GM19239 (cell line): ENCODE measurements around the gene APRT.

ENCODE experiments used
- DNase-seq: peaks from one replicate; pipeline ENCODE4 v3.0.0; 2011; ENCODE audit warnings: low spot score; ENCODE audit not compliant: insufficient read length
- FAIRE-seq: peaks from 2 replicates; lab custom pipeline; 2011; peaks lifted over from hg19 to GRCh38; lab: Jason Lieb, UNC

Gene APRT

GRCh38 chr16:88842806-88843205 lies 31.1 kb upstream of the APRT start:
- FAIRE-seq: no peak
- DNase-seq: no peak

- DNase-seq (no peak), FAIRE-seq (no peak)
Observed at GRCh38 chr16:88842308-88842756, 30.6 kb upstream of the APRT start.

- DNase-seq (no peak), FAIRE-seq (no peak)
Observed at GRCh38 chr16:88841521-88842307, 30.0 kb upstream of the APRT start.

- FAIRE-seq: no peak
- DNase-seq: no peak
Observed at GRCh38 chr16:88840600-88841215, 29.0 kb upstream of the APRT start.

- FAIRE-seq: no peak
- no peak for DNase-seq
Observed at GRCh38 chr16:88839745-88840599, 28.2 kb upstream of the APRT start.

- no peak for FAIRE-seq
Observed at GRCh38 chr16:88839026-88839529, 27.4 kb upstream of the APRT start.

GRCh38 chr16:88838566-88838965 lies 26.8 kb upstream of the APRT start:
- DNase-seq: no peak
- no peak for FAIRE-seq

More at GRCh38 chr16:88839026-88839529, 27.4 kb upstream of the APRT start:
- no peak for DNase-seq

GRCh38 chr16:88837806-88838205 lies 26.1 kb upstream of the APRT start:
- DNase-seq (no peak), FAIRE-seq (no peak)

GRCh38 chr16:88836791-88837190 lies 25.1 kb upstream of the APRT start:
- DNase-seq (no peak), FAIRE-seq (no peak)

GRCh38 chr16:88835818-88836217 lies 24.1 kb upstream of the APRT start:
- FAIRE-seq: no peak

GRCh38 chr16:88835383-88835782 lies 23.7 kb upstream of the APRT start:
- no peak for FAIRE-seq
- DNase-seq: no peak

More at GRCh38 chr16:88835818-88836217, 24.1 kb upstream of the APRT start:
- no peak for DNase-seq

- FAIRE-seq: no peak
Observed at GRCh38 chr16:88834670-88835069, 22.9 kb upstream of the APRT start.

GRCh38 chr16:88833086-88833485 lies 21.4 kb upstream of the APRT start:
- no peak for FAIRE-seq
- DNase-seq: no peak

More at GRCh38 chr16:88834670-88835069, 22.9 kb upstream of the APRT start:
- no peak for DNase-seq

- FAIRE-seq (no peak), DNase-seq (no peak)
Observed at GRCh38 chr16:88831838-88832237, 20.1 kb upstream of the APRT start.

GRCh38 chr16:88830783-88831182 lies 19.1 kb upstream of the APRT start:
- FAIRE-seq (no peak), DNase-seq (no peak)

- no peak for FAIRE-seq
Observed at GRCh38 chr16:88830258-88830657, 18.5 kb upstream of the APRT start.

GRCh38 chr16:88828711-88829110 lies 17.0 kb upstream of the APRT start:
- no peak for FAIRE-seq
- no peak for DNase-seq

More at GRCh38 chr16:88830258-88830657, 18.5 kb upstream of the APRT start:
- no peak for DNase-seq

- no peak for DNase-seq
- FAIRE-seq: no peak
Observed at GRCh38 chr16:88827727-88828126, 16.0 kb upstream of the APRT start.

GRCh38 chr16:88826070-88826840 lies 14.5 kb upstream of the APRT start:
- no peak for FAIRE-seq
- no peak for DNase-seq

- FAIRE-seq (no peak), DNase-seq (no peak)
Observed at GRCh38 chr16:88825146-88825545, 13.4 kb upstream of the APRT start.
